Measurements from ENCODE around the gene UGT1A1.

DNA sequence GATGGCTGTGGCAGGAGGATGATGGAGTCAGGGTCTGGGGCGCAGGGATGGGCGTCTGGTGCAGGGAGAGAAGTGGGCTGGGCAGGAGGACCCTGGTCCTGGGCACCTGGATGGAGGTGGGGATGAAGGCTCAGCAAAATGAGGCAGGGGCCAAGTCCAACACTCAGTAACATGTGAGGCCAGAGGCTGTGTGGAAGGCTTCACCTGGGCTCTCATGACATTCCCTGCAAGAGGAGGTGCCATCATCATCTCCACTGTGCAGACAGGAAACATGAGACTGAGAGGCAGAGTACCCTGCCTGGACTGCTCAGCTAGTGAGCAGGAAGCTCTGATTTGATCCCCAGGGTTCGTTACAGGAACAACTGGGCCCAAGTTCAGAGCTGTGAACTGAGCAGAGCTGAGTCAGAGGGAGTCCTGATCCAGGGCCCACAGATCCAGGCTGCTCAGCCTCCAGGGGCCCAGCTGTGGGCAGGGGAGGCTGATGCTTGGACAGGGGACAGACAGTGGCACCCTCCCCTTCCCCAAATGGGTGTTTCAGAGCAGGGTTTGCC, 57.4 kb downstream of the UGT1A1 start:
- TF ChIP-seq, protein P1, sequence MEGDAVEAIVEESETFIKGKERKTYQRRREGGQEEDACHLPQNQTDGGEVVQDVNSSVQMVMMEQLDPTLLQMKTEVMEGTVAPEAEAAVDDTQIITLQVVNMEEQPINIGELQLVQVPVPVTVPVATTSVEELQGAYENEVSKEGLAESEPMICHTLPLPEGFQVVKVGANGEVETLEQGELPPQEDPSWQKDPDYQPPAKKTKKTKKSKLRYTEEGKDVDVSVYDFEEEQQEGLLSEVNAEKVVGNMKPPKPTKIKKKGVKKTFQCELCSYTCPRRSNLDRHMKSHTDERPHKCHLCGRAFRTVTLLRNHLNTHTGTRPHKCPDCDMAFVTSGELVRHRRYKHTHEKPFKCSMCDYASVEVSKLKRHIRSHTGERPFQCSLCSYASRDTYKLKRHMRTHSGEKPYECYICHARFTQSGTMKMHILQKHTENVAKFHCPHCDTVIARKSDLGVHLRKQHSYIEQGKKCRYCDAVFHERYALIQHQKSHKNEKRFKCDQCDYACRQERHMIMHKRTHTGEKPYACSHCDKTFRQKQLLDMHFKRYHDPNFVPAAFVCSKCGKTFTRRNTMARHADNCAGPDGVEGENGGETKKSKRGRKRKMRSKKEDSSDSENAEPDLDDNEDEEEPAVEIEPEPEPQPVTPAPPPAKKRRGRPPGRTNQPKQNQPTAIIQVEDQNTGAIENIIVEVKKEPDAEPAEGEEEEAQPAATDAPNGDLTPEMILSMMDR (IDR thresholded peaks at IDR 0.05) = no peak
- TF ChIP-seq POLR2AphosphoS5 (IDR thresholded peaks at IDR 0.05) (no peak), POLR2A (IDR thresholded peaks at IDR 0.05) (no peak)

Data from prostate gland (tissue), 2 donors.